Cardiac fibroblast (primary cell): ENCODE measurements around the gene ATG4B.

Source experiments
- DNase-seq, 2 donors: peaks; one replicate each; pipeline versions ENCODE4 v3.0.0 to v3.0.0-alpha.2; 2010; ENCODE audit warnings: low read depth in 2 of 2
- H3K4me3 ChIP-seq, 2 donors: replicated peaks in 1 of 2; 1 replicate in 1 of 2; 2 replicates in 1 of 2; pipeline ENCODE4 v1.5.1; 2011; ENCODE audit warnings: low read depth in 2 of 2, low read length in 2 of 2, mild to moderate bottlenecking in 2 of 2, moderate library complexity in 1 of 2
- TF ChIP-seq, protein P1 (sequence below): IDR thresholded peaks from one replicate; pipeline ENCODE4 v1.5.1; 2011; ENCODE audit warnings: low read depth, mild to moderate bottlenecking, low read length, inconsistent platforms

ATG4B gene

DNA sequence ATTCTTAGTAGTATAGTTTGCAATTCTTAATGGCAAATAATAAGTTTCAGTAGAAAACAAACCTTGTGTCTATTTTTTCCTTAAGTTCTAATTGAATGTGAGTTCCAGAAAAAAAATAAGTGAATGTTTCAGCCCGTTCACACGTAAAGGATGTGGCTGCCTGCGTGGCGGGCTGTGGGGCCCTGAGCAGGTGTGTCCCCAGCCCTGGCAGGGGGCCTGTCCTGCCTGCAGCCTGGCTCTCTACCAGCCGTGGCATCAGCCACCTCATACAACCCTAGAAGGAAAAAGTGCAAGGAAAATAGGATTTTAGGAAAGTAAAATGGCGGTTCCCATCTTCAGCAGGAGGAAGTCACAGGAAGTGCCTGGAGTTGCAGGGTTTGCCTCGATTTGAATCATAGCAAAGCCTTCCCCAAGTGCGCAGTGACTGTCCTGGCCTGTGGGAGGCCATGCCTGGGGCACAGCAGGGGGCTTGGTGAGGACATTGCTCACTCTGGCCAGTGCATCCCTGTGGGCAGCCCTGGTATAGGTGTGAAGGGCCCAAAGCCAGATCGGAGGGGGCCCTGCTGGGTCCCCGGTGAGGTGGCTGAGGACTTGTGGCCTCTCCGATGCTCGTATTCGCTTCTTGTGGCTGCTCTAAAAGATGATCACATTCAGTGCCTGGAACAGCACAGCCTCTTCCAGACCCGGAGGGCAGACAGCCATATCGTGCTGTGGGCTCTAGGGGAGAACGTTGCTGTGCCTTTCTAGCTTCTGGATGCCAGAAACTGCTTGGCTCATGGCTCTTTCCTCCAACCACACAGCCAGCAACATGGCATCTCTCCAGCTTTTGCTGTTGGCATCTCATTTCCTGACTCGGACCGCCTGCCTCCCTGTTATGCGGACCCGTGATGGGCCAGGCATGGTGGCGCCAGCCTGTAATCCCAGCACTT is 36.6 kb downstream of the ATG4B start:
- H3K4me3 ChIP-seq: no peak overlapping the region
- TF ChIP-seq, protein P1, sequence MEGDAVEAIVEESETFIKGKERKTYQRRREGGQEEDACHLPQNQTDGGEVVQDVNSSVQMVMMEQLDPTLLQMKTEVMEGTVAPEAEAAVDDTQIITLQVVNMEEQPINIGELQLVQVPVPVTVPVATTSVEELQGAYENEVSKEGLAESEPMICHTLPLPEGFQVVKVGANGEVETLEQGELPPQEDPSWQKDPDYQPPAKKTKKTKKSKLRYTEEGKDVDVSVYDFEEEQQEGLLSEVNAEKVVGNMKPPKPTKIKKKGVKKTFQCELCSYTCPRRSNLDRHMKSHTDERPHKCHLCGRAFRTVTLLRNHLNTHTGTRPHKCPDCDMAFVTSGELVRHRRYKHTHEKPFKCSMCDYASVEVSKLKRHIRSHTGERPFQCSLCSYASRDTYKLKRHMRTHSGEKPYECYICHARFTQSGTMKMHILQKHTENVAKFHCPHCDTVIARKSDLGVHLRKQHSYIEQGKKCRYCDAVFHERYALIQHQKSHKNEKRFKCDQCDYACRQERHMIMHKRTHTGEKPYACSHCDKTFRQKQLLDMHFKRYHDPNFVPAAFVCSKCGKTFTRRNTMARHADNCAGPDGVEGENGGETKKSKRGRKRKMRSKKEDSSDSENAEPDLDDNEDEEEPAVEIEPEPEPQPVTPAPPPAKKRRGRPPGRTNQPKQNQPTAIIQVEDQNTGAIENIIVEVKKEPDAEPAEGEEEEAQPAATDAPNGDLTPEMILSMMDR: no peak
- DNase-seq: peak in 1 of 2 donors; percentile 29

DNA sequence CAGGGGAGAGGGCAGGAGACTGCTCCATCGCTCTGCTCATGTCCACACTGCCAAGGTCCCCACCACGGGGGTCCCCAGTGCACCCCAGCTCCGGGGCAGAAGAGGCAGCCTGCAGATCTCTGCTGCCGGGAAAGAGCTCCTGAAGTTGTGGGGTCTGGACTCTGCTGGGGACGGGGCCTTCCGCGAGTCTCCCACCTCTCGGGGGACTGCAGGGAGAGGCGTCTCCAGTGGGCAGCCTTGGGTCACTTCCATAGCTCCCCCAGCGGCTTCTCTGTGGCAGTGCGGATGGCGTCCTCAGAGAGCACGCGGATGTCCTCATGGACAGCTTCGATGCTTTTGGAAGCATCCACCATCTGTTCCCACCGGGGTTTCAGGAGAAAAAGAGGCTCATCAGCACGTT is 38.4 kb downstream of the ATG4B start:
- no peak for DNase-seq
- TF ChIP-seq, protein P1: peak; percentile 35
- H3K4me3 ChIP-seq: no peak overlapping the region

DNA sequence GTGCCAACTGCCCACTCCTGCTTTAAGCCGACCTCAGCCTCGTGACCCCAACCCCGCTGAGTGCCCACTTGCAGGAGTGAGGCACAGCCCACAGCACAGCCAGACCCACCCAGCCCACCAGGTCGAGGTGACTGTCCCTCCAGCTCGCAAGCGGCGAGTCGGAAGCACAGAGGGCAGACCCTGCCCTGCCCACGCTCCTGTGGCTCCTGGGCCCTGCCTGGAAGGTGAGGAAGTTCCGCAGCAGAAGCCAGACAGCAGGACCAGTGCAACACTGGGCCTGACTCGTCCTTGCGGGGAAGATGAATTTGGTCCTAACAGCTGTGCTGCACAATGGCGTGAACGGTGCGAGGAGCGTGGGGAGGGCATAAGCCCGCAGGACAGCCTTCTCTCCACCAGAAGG is 39.2 kb downstream of the ATG4B start:
- TF ChIP-seq, protein P1: no peak
- DNase-seq: no peak
- no peak overlapping the region for H3K4me3 ChIP-seq

DNA sequence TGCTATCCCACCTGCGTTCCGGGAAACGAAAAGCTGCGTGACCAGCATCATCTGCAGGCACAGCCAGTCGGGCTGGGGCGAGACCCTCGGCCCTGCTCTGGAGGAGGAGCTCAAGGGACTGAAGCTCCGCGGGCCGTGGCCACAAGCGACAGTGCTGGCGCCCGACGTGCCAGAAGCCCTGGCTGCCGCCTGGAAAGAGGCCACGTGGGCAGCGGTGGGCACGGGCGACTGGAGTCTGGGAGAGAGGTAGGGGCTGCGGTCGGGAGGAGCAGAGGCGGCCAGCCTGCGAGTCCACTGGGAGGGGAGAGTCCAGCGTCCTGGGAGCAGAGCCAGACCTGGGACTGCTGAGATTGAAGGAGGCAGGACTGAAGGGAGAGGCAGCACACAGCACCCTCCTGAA is 39.9 kb downstream of the ATG4B start:
- DNase-seq: no peak
- TF ChIP-seq, protein P1: no peak
- no peak overlapping the region for H3K4me3 ChIP-seq

DNA sequence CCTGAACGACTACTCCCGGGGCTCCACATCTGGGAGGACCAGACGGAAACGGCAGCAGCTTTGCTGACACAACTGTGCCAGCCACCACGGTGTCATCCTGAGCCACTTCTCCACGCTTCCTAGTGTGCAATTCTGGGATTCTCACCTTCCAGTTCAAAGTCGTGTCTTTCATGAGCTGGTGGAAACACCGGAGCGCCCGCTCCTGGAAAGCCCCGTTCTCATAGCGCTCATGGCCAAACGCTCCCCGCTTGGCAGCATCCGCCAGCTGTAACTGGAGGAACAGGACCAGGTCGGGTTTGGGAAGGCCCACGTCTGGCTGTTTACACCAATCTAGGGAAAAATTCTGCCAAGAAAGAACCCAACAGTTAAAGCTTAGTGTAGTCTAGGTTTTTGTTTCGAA is 40.8 kb downstream of the ATG4B start:
- DNase-seq: no peak
- TF ChIP-seq, protein P1: no peak
- no peak overlapping the region for H3K4me3 ChIP-seq

DNA sequence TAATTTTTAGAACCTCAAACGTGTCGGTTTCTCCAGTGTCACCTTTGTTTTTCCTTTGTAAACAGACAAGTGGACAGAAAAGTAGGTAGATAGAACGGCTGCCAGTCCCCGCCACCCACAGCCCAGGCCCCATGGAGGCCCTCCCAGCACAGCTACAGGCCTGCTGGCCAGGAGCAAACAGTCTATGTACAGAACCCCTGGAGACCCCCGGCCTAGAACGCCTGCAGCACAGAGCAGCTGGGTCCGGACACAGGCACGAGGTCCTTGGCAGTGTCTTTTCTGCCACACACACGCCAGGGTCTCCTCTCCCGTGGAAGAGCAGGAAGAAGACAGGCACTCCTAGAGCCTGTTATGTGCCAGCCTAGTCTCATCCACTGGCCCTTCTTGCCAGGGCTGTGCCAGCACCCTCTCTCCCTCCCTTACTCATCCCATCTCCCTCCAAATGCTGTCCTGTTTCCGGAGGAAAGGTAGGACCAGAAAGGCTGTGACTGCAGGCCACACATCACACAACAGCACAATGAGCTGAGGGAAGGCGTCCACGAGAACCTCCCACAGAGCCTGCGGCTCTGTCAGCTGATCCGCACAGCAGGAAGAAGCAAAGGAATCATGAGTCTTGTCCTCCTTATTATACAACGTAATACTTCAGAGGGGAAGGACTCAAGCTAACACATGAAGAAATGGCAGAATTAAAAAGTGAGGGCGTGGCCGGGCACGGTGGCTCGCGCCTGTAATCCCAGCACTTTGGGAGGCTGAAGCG is 41.5 kb downstream of the ATG4B start:
- no peak for DNase-seq
- no peak overlapping the region for H3K4me3 ChIP-seq
- TF ChIP-seq, protein P1: no peak
